ENCODE data around the gene IRX4. TPM values are rescaled to one million over a fixed set of nuclear protein-coding genes. Genes with fewer than 3 reads are reported as not detected.

The IRX4 gene
- polyA plus RNA-seq, 3 donors = 0.39 to 0.61 (median 0.55) TPM

- no peak for DNase-seq (ENCODE audit: extremely low read depth in 1 of 11, low read depth in 9 of 11, low spot score in 4 of 11)
Observed at GRCh38 chr5:1883925-1884677, 1.4 kb upstream of the IRX4 start.

- DNase-seq (ENCODE audit: extremely low read depth in 1 of 11, low read depth in 9 of 11, low spot score in 4 of 11) = no peak
Observed at GRCh38 chr5:1883120-1883924, 597 bp upstream of the IRX4 start.

- no peak for DNase-seq (ENCODE audit: extremely low read depth in 1 of 11, low read depth in 9 of 11, low spot score in 4 of 11)
Observed at GRCh38 chr5:1881731-1882336, 891 bp downstream of the IRX4 start.

GRCh38 chr5:1881098-1881572, 1.6 kb downstream of the IRX4 start:
- no peak for DNase-seq (ENCODE audit: extremely low read depth in 1 of 11, low read depth in 9 of 11, low spot score in 4 of 11)

GRCh38 chr5:1880377-1881025, 2.2 kb downstream of the IRX4 start:
- DNase-seq (ENCODE audit: extremely low read depth in 1 of 11, low read depth in 9 of 11, low spot score in 4 of 11) = no peak

- no peak for DNase-seq (ENCODE audit: extremely low read depth in 1 of 11, low read depth in 9 of 11, low spot score in 4 of 11)
Observed at GRCh38 chr5:1879292-1880263, 3.1 kb downstream of the IRX4 start.

- no peak for DNase-seq (ENCODE audit: extremely low read depth in 1 of 11, low read depth in 9 of 11, low spot score in 4 of 11)
Observed at GRCh38 chr5:1878050-1878849, 4.5 kb downstream of the IRX4 start.

- no peak for DNase-seq (ENCODE audit: extremely low read depth in 1 of 11, low read depth in 9 of 11, low spot score in 4 of 11)
Observed at GRCh38 chr5:1877103-1878049, 5.3 kb downstream of the IRX4 start.

GRCh38 chr5:1876660-1877064, 6.1 kb downstream of the IRX4 start:
- DNase-seq (ENCODE audit: extremely low read depth in 1 of 11, low read depth in 9 of 11, low spot score in 4 of 11) = no peak

- DNase-seq (ENCODE audit: extremely low read depth in 1 of 11, low read depth in 9 of 11, low spot score in 4 of 11) = no peak
Observed at GRCh38 chr5:1875843-1876659, 6.7 kb downstream of the IRX4 start.

GRCh38 chr5:1875281-1875842, 7.4 kb downstream of the IRX4 start:
- DNase-seq (ENCODE audit: extremely low read depth in 1 of 11, low read depth in 9 of 11, low spot score in 4 of 11) = no peak

GRCh38 chr5:1874771-1875220, 7.9 kb downstream of the IRX4 start:
- peak in 5 of 11 donors; percentile 39 to 54 (median 46) for DNase-seq (ENCODE audit: extremely low read depth in 1 of 11, low read depth in 9 of 11, low spot score in 4 of 11)

GRCh38 chr5:1874348-1874747, 8.4 kb downstream of the IRX4 start:
- DNase-seq (ENCODE audit: extremely low read depth in 1 of 11, low read depth in 9 of 11, low spot score in 4 of 11) = no peak

- DNase-seq (ENCODE audit: extremely low read depth in 1 of 11, low read depth in 9 of 11, low spot score in 4 of 11) = no peak
Observed at GRCh38 chr5:1873243-1873959, 9.3 kb downstream of the IRX4 start.

- DNase-seq (ENCODE audit: extremely low read depth in 1 of 11, low read depth in 9 of 11, low spot score in 4 of 11) = no peak
Observed at GRCh38 chr5:1871441-1871840, 11.3 kb downstream of the IRX4 start.

Data from renal cortex interstitium (tissue), 11 donors.